ENCODE data around the gene PPP1R18.
"Not testable (repeated sequence)": the region's sequence is repeated elsewhere in the genome, so short reads cannot be mapped to it uniquely, and the experiment has no call there.

PPP1R18 gene

GRCh38 chr6:30719791-30720737 is 33.6 kb upstream of the PPP1R18 start, which contains the start of gene TUBB:
Gene TUBB, plus strand, starts transcription at chr6:30720352. Its CDS starts 155 bp downstream, at chr6:30720507.
- DNase-seq (ENCODE audit: low read depth in 2 of 2) = peak; percentile 86 to 89

GRCh38 chr6:30719356-30719755 is 32.9 kb upstream of the PPP1R18 start:
- DNase-seq (ENCODE audit: low read depth in 2 of 2) = no peak

GRCh38 chr6:30717845-30718720 is 31.6 kb upstream of the PPP1R18 start:
- DNase-seq (ENCODE audit: low read depth in 2 of 2) = not testable (repeated sequence)

- DNase-seq (ENCODE audit: low read depth in 2 of 2) = peak; percentile 98 to 99
Observed at GRCh38 chr6:30717129-30717844, 30.8 kb upstream of the PPP1R18 start, which contains the start of gene MDC1. Gene MDC1, minus strand, starts transcription at chr6:30717281. Its CDS starts 2,106 bp downstream, at chr6:30715175.

DNA sequence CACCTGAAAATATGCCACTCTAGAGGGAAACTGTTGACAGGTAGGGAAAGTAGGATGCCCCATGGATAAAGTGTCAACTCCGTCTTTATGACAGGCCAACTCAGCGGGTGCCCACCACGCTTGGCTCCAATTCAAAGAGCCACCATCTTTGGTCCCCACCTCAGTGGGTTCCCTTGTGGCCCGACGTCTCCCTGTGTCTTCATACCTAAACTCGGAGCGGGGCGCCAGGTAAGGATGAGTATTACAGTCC is 30.4 kb upstream of the PPP1R18 start:
- DNase-seq (ENCODE audit: low read depth in 2 of 2) = no peak

GRCh38 chr6:30714263-30714662 is 27.8 kb upstream of the PPP1R18 start:
- DNase-seq (ENCODE audit: low read depth in 2 of 2) = no peak

GRCh38 chr6:30712441-30712945 is 26.0 kb upstream of the PPP1R18 start:
- DNase-seq (ENCODE audit: low read depth in 2 of 2) = no peak

- DNase-seq (ENCODE audit: low read depth in 2 of 2) = no peak
Observed at GRCh38 chr6:30711758-30712380, 25.4 kb upstream of the PPP1R18 start.

DNA sequence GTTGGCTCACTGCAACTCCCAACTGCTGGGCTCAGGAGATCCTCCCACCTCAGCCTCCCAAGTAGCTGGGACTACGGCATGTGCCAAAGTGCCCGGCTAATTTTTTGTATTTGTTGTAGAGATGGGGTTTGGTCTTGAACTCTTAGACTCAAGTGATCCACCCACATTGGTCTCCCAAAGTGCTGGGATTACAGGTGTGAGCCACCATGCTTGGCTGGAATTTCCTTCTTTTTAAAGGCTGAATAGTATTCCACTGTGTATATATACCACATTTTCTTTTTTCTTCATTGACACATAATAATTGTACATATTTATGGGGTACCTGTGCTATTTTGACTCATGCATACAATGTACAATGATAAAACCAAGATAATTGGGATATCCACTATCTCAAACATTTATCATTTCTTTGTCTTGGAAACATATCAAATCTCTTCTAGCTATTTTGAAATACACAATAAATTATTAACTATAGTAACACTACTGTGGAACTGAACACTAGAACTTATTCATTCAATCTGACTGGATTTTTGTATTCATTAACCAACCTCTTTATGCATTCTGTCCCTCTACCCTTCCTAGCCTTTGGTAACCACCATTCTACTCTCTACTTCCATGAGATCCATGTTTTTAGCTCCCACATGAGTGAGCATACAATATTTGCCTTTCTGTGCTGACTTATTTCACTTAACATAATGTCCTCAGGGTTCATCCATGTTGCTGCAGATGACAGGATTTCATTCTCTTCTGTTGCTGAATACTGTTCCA is 22.8 kb upstream of the PPP1R18 start:
- no peak for DNase-seq (ENCODE audit: low read depth in 2 of 2)

GRCh38 chr6:30707281-30707850 is 20.9 kb upstream of the PPP1R18 start:
- DNase-seq (ENCODE audit: low read depth in 2 of 2) = no peak

DNA sequence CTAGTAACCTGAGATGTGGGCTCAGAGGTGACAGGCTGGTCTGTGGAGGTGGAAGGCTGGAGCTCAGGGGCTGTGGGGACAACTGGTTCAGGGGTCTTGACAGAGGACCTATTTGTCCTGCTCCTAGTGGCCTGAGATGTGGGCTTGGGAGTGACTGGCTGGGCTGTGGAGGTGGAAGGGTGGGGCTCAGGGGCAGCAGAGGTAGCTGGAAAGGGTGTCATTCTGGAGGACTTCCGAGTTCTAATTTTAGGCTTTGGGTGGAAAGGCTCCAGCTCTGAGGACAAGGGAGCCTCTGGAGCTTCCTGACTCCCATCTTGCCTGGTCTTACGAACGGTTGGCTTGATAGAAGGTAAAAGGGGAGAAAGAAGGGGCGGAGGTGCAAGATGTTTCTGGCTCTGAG is 19.2 kb upstream of the PPP1R18 start:
- DNase-seq (ENCODE audit: low read depth in 2 of 2) = no peak

DNA sequence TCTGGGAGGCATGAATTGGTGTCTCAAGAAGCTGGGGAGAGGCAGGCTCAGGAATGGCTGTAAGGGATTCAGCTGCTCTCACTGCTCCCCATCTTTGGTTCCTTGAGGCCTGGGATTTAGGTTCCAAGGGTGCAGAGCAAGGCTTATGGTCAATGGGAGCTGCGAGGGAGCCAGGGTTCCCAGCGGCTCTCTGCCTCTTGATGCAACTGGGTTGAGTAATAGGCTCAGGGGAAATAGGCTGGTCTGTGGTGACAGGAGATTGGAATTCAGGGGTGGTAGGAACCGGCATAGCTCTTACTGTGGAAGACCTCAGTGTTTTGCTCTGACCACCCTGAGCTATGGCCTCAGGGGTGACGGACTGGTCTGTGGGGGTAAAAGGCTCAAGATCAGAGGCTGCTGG is 17.4 kb upstream of the PPP1R18 start:
- no peak for DNase-seq (ENCODE audit: low read depth in 2 of 2)

DNA sequence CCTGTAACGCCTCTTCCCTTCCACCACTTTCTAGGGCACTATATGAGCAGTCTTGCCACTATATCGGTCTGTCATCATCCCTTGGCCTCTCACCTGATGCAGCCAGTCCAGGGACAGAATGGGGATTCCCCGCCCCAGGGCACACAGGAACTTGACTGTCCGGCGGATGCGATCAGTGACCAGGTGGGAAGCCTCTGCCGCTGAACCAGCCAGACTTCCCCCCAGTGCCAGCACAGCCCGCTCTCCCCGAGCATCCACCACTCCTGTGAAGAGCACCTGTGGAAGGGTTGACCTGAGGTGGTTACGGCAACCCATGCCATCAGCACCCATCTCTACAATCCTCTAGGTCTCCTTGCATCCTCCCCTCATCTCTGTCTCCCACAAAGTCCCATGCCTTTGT is 16.6 kb upstream of the PPP1R18 start:
- DNase-seq (ENCODE audit: low read depth in 2 of 2) = no peak

DNA sequence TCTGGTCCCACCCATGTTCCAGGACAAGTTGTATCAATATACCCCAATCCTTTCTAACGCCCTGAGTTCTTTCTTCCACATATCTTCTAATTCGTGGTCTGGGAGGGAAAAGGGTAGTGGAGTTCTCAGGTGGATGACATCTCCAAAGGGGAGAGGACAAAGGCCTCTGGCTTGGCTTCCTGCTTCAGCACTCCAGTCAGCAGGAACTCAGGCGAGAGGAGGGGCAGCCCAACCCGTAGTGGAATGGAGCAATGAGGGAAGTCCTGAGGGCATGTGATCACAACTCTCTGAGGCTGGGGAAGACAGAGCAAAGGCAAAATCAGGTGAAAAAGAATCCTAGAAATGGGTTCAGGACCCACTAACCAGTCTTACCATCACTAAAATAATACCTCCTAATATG is 13.9 kb upstream of the PPP1R18 start:
- DNase-seq (ENCODE audit: low read depth in 2 of 2) = no peak

DNA sequence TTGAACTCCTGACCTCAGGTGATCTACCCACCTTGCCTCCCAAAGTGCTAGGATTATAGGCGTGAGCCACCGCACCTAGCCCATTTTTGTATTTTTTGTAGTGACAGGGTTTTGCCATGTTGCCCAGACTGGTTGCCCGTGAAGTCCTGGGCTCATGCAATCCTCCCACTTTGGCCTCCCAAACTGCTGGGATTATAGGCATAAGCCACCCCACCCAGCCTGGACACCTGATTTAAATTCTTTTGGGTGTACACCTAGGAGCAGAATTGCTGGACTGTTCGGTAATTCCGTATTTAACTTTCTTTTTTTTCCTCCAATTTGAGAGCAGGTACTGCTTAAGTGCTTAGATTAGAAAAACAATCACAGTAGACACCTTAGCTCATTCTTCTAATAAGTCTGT is 10.0 kb upstream of the PPP1R18 start:
- no peak for DNase-seq (ENCODE audit: low read depth in 2 of 2)

GRCh38 chr6:30691208-30691847 is 4.9 kb upstream of the PPP1R18 start:
- DNase-seq (ENCODE audit: low read depth in 2 of 2) = no peak

- DNase-seq (ENCODE audit: low read depth in 2 of 2) = peak; percentile 35 to 42
Observed at GRCh38 chr6:30690403-30691207, 4.2 kb upstream of the PPP1R18 start, which contains the start of gene NRM. Gene NRM, minus strand, starts transcription at chr6:30690984. Its CDS starts 10 bp downstream, at chr6:30690974.

DNA sequence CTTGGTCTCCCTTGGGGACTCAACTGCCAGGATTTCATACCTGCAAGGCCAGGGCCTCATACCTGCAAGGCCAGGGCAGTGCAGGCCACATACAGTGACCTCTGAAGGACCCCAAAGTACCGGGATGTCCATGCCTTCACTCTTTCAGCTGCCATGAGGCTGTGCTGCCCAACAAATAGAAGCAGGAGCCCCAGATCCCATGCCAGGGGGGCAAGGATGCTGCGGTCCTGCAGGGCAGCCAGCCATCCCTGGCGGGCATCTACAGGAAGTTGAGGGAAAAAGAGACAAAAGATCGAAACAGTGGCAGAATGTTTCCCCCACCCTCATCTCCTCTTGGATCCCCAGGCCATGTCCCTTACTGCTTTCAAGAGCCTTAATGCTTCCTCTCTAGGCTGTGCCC is 3.5 kb upstream of the PPP1R18 start:
- no peak for DNase-seq (ENCODE audit: low read depth in 2 of 2)

All from activated CD8-positive, alpha-beta memory T cell treated with anti-CD3 and anti-CD28 coated beads for 4 hours (primary cell).